GM10248 (cell line): ENCODE measurements around the gene CHMP1A.
"Not testable (repeated sequence)": the region's sequence is repeated elsewhere in the genome, so short reads cannot be mapped to it uniquely, and the experiment has no call there.

Experiments used
- CTCF ChIA-PET: fragments of 300-600 bp; sonication (Branson Sonifier 250); formaldehyde crosslinking; extraction: SDS; loops from one replicate; lab custom pipeline; 2021; ENCODE audit warnings: antibody characterized with exemption; lab: Yijun Ruan, JAX
- POLR2A ChIA-PET: fragments of 350-650 bp; sonication (Branson Sonifier 250); formaldehyde crosslinking; extraction: SDS; loops from one replicate; lab custom pipeline; 2020; ENCODE audit warnings: antibody characterized with exemption; lab: Yijun Ruan, JAX
- DNase-seq: peaks from one replicate; pipeline ENCODE4 v3.0.0; 2012; ENCODE audit errors: extremely low spot score
- CTCF ChIP-seq: IDR thresholded peaks from 2 replicates; pipeline ENCODE4 v1.5.1; 2012; ENCODE audit warnings: mild to moderate bottlenecking, low read depth; ENCODE audit errors: extremely low read depth, missing control alignments, control extremely low read depth

CHMP1A gene

GRCh38 chr16:89696670-89697128, 39.2 kb upstream of the CHMP1A start:
- POLR2A ChIA-PET = no interaction called here
- CTCF ChIA-PET = interaction anchor here (1.5 to 3.1 kb wide), 2 partner anchors 10 to 24 kb away, joined by 3 to 11 read pairs; no protein-coding TSS in a partner anchor
- no peak for TF ChIP-seq CTCF
- peak; percentile 67 for DNase-seq

GRCh38 chr16:89695875-89696669, 38.6 kb upstream of the CHMP1A start:
- DNase-seq = no peak
- POLR2A ChIA-PET = no interaction called here
- CTCF ChIA-PET = interaction anchor here (1.2 to 3.1 kb wide), 4 partner anchors 10 to 164 kb away, joined by 3 to 11 read pairs (median 3); no protein-coding TSS in a partner anchor
- no peak for TF ChIP-seq CTCF

- POLR2A ChIA-PET = no interaction called here
These were observed 37.8 kb upstream of the CHMP1A start for GRCh38 chr16:89695086-89695874.

GRCh38 chr16:89694784-89695085, 37.2 kb upstream of the CHMP1A start:
- ChIA-PET CTCF (interaction anchor here (1.5 kb wide), 1 partner anchor 166 kb away, joined by 3 read pairs; no protein-coding TSS in a partner anchor), POLR2A (interaction anchor here (0.6 kb wide), 1 partner anchor 123 kb away, joined by 5 read pairs; no protein-coding TSS in a partner anchor)
- DNase-seq = not testable (repeated sequence)

More at GRCh38 chr16:89695086-89695874, 37.8 kb upstream of the CHMP1A start:
- CTCF ChIA-PET = interaction anchor here (1.2 to 1.5 kb wide), 3 partner anchors 11 to 165 kb away, joined by 3 read pairs; no protein-coding TSS in a partner anchor
- DNase-seq = no peak
- TF ChIP-seq CTCF = no peak

GRCh38 chr16:89693931-89694783, 36.6 kb upstream of the CHMP1A start:
- ChIA-PET CTCF (no interaction called here), POLR2A (interaction anchor here (0.6 kb wide), 1 partner anchor 123 kb away, joined by 5 read pairs; no protein-coding TSS in a partner anchor)
- DNase-seq = no peak
- TF ChIP-seq CTCF = no peak

GRCh38 chr16:89693289-89693731, 35.8 kb upstream of the CHMP1A start:
- POLR2A ChIA-PET = no interaction called here
- CTCF ChIA-PET = no interaction called here
- TF ChIP-seq CTCF = no peak

More at GRCh38 chr16:89693289-89693731, 35.8 kb upstream of the CHMP1A start:
- no peak for DNase-seq
